Measurements from ENCODE around the gene POMT2.

DNA sequence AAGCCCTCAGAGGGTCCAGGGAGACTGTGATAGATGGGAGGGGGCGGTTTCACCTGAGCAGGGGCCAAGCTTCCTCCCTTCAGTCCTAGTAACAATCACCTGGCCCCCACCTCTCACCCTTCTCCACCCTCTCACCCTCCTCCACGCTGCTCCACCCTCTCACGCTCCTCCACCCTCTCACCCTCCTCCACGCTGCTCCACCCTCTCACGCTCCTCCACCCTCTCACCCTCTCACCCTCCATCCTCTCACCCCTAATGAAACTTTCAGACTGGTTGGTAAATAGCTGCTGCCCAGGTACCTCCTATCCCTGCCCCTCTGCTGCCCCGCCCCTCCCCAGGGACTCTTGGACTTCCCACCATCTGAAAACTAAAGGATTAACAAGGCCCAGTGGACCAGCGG lies 83.9 kb downstream of the POMT2 start:
- TF ChIP-seq, protein P1, sequence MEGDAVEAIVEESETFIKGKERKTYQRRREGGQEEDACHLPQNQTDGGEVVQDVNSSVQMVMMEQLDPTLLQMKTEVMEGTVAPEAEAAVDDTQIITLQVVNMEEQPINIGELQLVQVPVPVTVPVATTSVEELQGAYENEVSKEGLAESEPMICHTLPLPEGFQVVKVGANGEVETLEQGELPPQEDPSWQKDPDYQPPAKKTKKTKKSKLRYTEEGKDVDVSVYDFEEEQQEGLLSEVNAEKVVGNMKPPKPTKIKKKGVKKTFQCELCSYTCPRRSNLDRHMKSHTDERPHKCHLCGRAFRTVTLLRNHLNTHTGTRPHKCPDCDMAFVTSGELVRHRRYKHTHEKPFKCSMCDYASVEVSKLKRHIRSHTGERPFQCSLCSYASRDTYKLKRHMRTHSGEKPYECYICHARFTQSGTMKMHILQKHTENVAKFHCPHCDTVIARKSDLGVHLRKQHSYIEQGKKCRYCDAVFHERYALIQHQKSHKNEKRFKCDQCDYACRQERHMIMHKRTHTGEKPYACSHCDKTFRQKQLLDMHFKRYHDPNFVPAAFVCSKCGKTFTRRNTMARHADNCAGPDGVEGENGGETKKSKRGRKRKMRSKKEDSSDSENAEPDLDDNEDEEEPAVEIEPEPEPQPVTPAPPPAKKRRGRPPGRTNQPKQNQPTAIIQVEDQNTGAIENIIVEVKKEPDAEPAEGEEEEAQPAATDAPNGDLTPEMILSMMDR (IDR thresholded peaks at IDR 0.05; ENCODE audit: low read depth, low read length, poor library complexity, severe bottlenecking), result no peak
- no peak for TF ChIP-seq EZH2phosphoT487 (IDR thresholded peaks at IDR 0.05; ENCODE audit: borderline replicate concordance, low read length)
